H1 (cell line): ENCODE data around the gene GPR155. TPM values are rescaled to one million over a fixed set of nuclear protein-coding genes. Genes with fewer than 3 reads are reported as not detected.

Experiments used
- CTCF ChIA-PET: fragments of 300-600 bp; sonication (Branson Sonifier 250); formaldehyde crosslinking; loops from one replicate; lab custom pipeline; 2021; ENCODE audit not compliant: partially characterized antibody; lab: Charles Lee
- POLR2A ChIA-PET: fragments of 300-600 bp; sonication (Branson Sonifier 250); formaldehyde crosslinking; loops from one replicate; lab custom pipeline; 2021; ENCODE audit warnings: inconsistent platforms; ENCODE audit not compliant: partially characterized antibody; lab: Charles Lee
- DNase-seq, 2 experiments: peaks; one replicate each; pipeline versions ENCODE4 v3.0.0 to v3.0.0-alpha.2; 2010 to 2022; ENCODE audit warnings: low spot score in 2 of 2, low read depth in 1 of 2, mixed read lengths in 1 of 2
- FAIRE-seq: peaks from 2 replicates; lab custom pipeline; 2011; peaks lifted over from hg19 to GRCh38; lab: Jason Lieb, UNC
- H2AFZ ChIP-seq: 2 replicates; pipeline ENCODE4 v1.8.1; 2012; ENCODE audit warnings: low read length, inconsistent platforms
- H2AK5ac ChIP-seq: 2 replicates; pipeline ENCODE4 v1.6.1; 2013; ENCODE audit warnings: low read depth, low read length
- H2BK120ac ChIP-seq: replicated peaks from 2 replicates; pipeline ENCODE3; 2013; ENCODE audit warnings: low read depth, low read length, inconsistent platforms
- H2BK12ac ChIP-seq: 2 replicates; pipeline ENCODE4 v1.6.1; 2013; ENCODE audit warnings: low read depth, low read length
- H2BK15ac ChIP-seq: 2 replicates; pipeline ENCODE4 v1.6.1; 2013; ENCODE audit warnings: low read length
- H2BK20ac ChIP-seq: 2 replicates; pipeline ENCODE4 v1.6.1; 2013; ENCODE audit warnings: low read length
- H2BK5ac ChIP-seq: 2 replicates; pipeline ENCODE4 v1.6.1; 2013; ENCODE audit warnings: low read depth, low read length
- H3K14ac ChIP-seq: 2 replicates; pipeline ENCODE4 v1.6.1; 2013; ENCODE audit warnings: inconsistent platforms; ENCODE audit not compliant: insufficient read length
- H3K18ac ChIP-seq: 2 replicates; pipeline ENCODE4 v1.6.1; 2013; ENCODE audit warnings: low read length; ENCODE audit errors: extremely low read depth
- H3K23ac ChIP-seq: 2 replicates; pipeline ENCODE4 v1.6.1; 2013; ENCODE audit warnings: inconsistent platforms; ENCODE audit not compliant: insufficient read length
- H3K23me2 ChIP-seq: 2 replicates; pipeline ENCODE4 v1.6.1; 2013; ENCODE audit warnings: low read depth, low read length
- H3K27ac ChIP-seq: 2 replicates; pipeline ENCODE4 v1.6.1; 2011; ENCODE audit warnings: low read depth, low read length, inconsistent platforms
- H3K27me3 ChIP-seq, 4 experiments: replicated peaks in 1 of 4; 1 replicate in 1 of 4; 2 replicates in 3 of 4; pipeline versions ENCODE4 v1.6.1 to v1.8.1; 2011 to 2013; ENCODE audit warnings: low read length in 3 of 4, mild to moderate bottlenecking in 3 of 4, inconsistent platforms in 2 of 4, mixed read lengths in 2 of 4, moderate library complexity in 1 of 4; ENCODE audit not compliant: control insufficient read depth in 3 of 4, insufficient read depth in 3 of 4; ENCODE audit errors: extremely low read depth in 1 of 4
- H3K36me3 ChIP-seq, 4 experiments: 2 replicates each; pipeline versions ENCODE4 v1.6.1 to v1.8.1; 2011 to 2013; ENCODE audit warnings: mild to moderate bottlenecking in 4 of 4, low read length in 3 of 4, moderate library complexity in 2 of 4, control low read depth in 1 of 4, inconsistent platforms in 1 of 4; ENCODE audit not compliant: insufficient read depth in 4 of 4, control insufficient read depth in 2 of 4
- H3K4ac ChIP-seq: replicated peaks from 2 replicates; pipeline ENCODE3; 2013; ENCODE audit warnings: low read length, low read depth, mixed read lengths, inconsistent platforms; ENCODE audit not compliant: insufficient read length
- H3K4me1 ChIP-seq, 4 experiments: replicated peaks in 1 of 4; 1 replicate in 1 of 4; 2 replicates in 3 of 4; pipeline versions ENCODE4 v1.6.1 to v1.8.1; 2011 to 2013; ENCODE audit warnings: low read length in 3 of 4, inconsistent platforms in 2 of 4, mixed read lengths in 1 of 4; ENCODE audit not compliant: insufficient read depth in 4 of 4, control insufficient read depth in 3 of 4
- H3K4me2 ChIP-seq, 2 experiments: 2 replicates each; pipeline versions ENCODE4 v1.6.1 to v1.8.1; 2011 to 2013; ENCODE audit warnings: low read depth in 2 of 2, low read length in 2 of 2, control low read depth in 1 of 2, inconsistent platforms in 1 of 2, mild to moderate bottlenecking in 1 of 2; ENCODE audit not compliant: insufficient read depth in 1 of 2
- H3K4me3 ChIP-seq, 4 experiments: fragments of 200-600, 300-600 bp in 1 of 4; sonication (generic), shearing (Covaris generic), sonication (Bioruptor Twin) in 1 of 4; 2 replicates each; pipeline versions ENCODE4 v1.5.1 to v1.8.1; 2011 to 2016; ENCODE audit warnings: low read length in 4 of 4, low read depth in 3 of 4, control low read depth in 2 of 4, inconsistent platforms in 2 of 4, mild to moderate bottlenecking in 2 of 4, mixed read lengths in 1 of 4, moderate library complexity in 1 of 4; ENCODE audit not compliant: insufficient read depth in 2 of 4; ENCODE audit errors: extremely low read depth in 1 of 4
- H3K56ac ChIP-seq: replicated peaks from 2 replicates; pipeline ENCODE3; 2013; ENCODE audit warnings: low read depth, mild to moderate bottlenecking, mixed read lengths, low read length, inconsistent platforms; ENCODE audit not compliant: insufficient read length
- H3K79me1 ChIP-seq: 2 replicates; pipeline ENCODE4 v1.6.1; 2013; ENCODE audit warnings: low read depth, low read length, control low read depth
- H3K79me2 ChIP-seq, 2 experiments: 2 replicates each; pipeline versions ENCODE4 v1.6.1 to v1.8.1; 2012 to 2013; ENCODE audit warnings: low read length in 2 of 2, mild to moderate bottlenecking in 2 of 2, inconsistent platforms in 1 of 2; ENCODE audit not compliant: insufficient read depth in 2 of 2, control insufficient read depth in 1 of 2
- H3K9ac ChIP-seq, 4 experiments: replicated peaks in 1 of 4; 1 replicate in 1 of 4; 2 replicates in 3 of 4; pipeline versions ENCODE4 v1.6.1 to v1.8.1; 2011 to 2013; ENCODE audit warnings: low read depth in 3 of 4, low read length in 3 of 4, control low read depth in 2 of 4, mild to moderate bottlenecking in 2 of 4, moderate library complexity in 2 of 4, inconsistent platforms in 1 of 4; ENCODE audit errors: extremely low read depth in 1 of 4
- H3K9me3 ChIP-seq, 2 experiments: 2 replicates each; pipeline versions ENCODE4 v1.6.1 to v1.8.1; 2012 to 2013; ENCODE audit warnings: mild to moderate bottlenecking in 2 of 2, moderate library complexity in 2 of 2, control low read depth in 1 of 2, inconsistent platforms in 1 of 2, low read depth in 1 of 2, low read length in 1 of 2, mixed read lengths in 1 of 2; ENCODE audit not compliant: insufficient read depth in 2 of 2
- H4K20me1 ChIP-seq, 2 experiments: replicated peaks in 1 of 2; 2 replicates each; pipeline versions ENCODE3 to v1.8.1; 2011 to 2013; ENCODE audit warnings: inconsistent platforms in 2 of 2, low read length in 2 of 2, mild to moderate bottlenecking in 1 of 2; ENCODE audit not compliant: insufficient read depth in 2 of 2, control insufficient read depth in 1 of 2
- H4K5ac ChIP-seq: 2 replicates; pipeline ENCODE4 v1.6.1; 2013; ENCODE audit warnings: low read length, low read depth, mixed read lengths, inconsistent platforms; ENCODE audit not compliant: insufficient read length
- H4K8ac ChIP-seq: 2 replicates; pipeline ENCODE4 v1.8.0; 2013; ENCODE audit warnings: mild to moderate bottlenecking, moderate library complexity, low read length, inconsistent platforms; ENCODE audit not compliant: insufficient read depth; ENCODE audit errors: extremely low read depth
- H4K91ac ChIP-seq: replicated peaks from 2 replicates; pipeline ENCODE3; 2013; ENCODE audit warnings: low read length, mixed read lengths, inconsistent platforms; ENCODE audit not compliant: insufficient read length
- CBX8 ChIP-seq: fragments of 300-800, 300-1000 bp; sonication (generic); IDR thresholded peaks from 2 replicates; pipeline ENCODE4 v1.7.1; 2016; ENCODE audit warnings: low read depth, low read length, borderline replicate concordance
- NANOG ChIP-seq: IDR thresholded peaks from 2 replicates; pipeline ENCODE4 v1.6.1; 2011; ENCODE audit warnings: low read length, low read depth, mild to moderate bottlenecking, inconsistent platforms; ENCODE audit not compliant: insufficient read depth, poor library complexity, severe bottlenecking
- RXRA ChIP-seq: IDR thresholded peaks from 2 replicates; pipeline ENCODE4 v1.6.1; 2011; ENCODE audit warnings: low read depth, mild to moderate bottlenecking, low read length, moderate library complexity; ENCODE audit not compliant: insufficient read depth
- WGBS, 2 experiments: shearing (Covaris generic) in 1 of 2; methylation state at CpG; one replicate each; pipeline versions ENCODE4 v1.1.6 to v1.1.7; 2013 to 2015; ENCODE audit warnings: low lambda C conversion rate in 2 of 2, mixed read lengths in 2 of 2, inconsistent platforms in 1 of 2, low coverage in 1 of 2, missing lambda C conversion rate in 1 of 2; ENCODE audit not compliant: insufficient replicate concordance in 2 of 2, insufficient coverage in 1 of 2, insufficient read length in 1 of 2; ENCODE audit errors: extremely low coverage in 1 of 2, missing lambda C conversion rate in 1 of 2; 5-methylcytosine and 5-hydroxymethylcytosine counted together
- polyA plus RNA-seq, 7 experiments: library from polyadenylated mRNA; depleted of rRNA in 3 of 7; stranded (reverse) in 5 of 7; unstranded in 2 of 7; fragments of >200 nt in 5 of 7; fragments of 200-250 nt in 2 of 7; gene quantifications; 1 replicate in 5 of 7; 2 replicates in 1 of 7; 4 replicates in 1 of 7; pipeline versions ENCODE4 v1.2.1 to v1.2.3, GENCODE V29; 2011 to 2013; ENCODE audit warnings: missing spikeins in 2 of 7, mixed read lengths in 2 of 7
- total RNA-seq: library from RNA; stranded (reverse); fragmentation: NEBNext Ultra II Directional; extraction: Animal tissue kit (Norgen Biotek cat#: 25700); gene quantifications from 2 replicates; pipeline ENCODE4 v1.2.1, GENCODE V29; 2021
- TF ChIP-seq, protein P1 (sequence below): IDR thresholded peaks from 2 replicates; pipeline ENCODE4 v1.6.1; 2011; ENCODE audit warnings: low read length, improper control_type of control experiment
- TF ChIP-seq, protein P2 (sequence below): IDR thresholded peaks from 2 replicates; pipeline ENCODE4 v1.6.1; 2011; ENCODE audit warnings: low read depth, mild to moderate bottlenecking, low read length; ENCODE audit not compliant: insufficient read depth

GPR155 gene
- total and polyA plus RNA-seq, 2 of the 8 experiments (the other 6 are each of a cell fraction or from before 2014, with no cell fraction given) = 0.26 to 2.1 TPM

GRCh38 chr2:174487820-174488162 lies 962 bp upstream of the GPR155 start:
- Histone ChIP-seq H3K27me3 (peaks cover 0 to 18% (median 9%) of the 10 kb centered on the region in 4 experiments; a peak in 6 of 7 replicates), H2AFZ (no peak overlapping the region), H3K79me2 (no peaks in the 10 kb centered on the region), H4K20me1 (no peaks in the 10 kb centered on the region), H4K91ac (no peak overlapping the region), H3K4me3 (peak overlapping the region in 1 of 4 experiments; percentile 89; a peak in 3 of 8 replicates), H2BK12ac (no peak overlapping the region), H4K8ac (no peak overlapping the region), H3K79me1 (no peaks in the 10 kb centered on the region), H2BK120ac (no peak overlapping the region), H3K4ac (no peak overlapping the region), H3K23ac (no peak overlapping the region), H4K5ac (no peak overlapping the region), H3K9me3 (no peaks in the 10 kb centered on the region), H3K27ac (no peak overlapping the region), H2BK20ac (no peak overlapping the region), H3K4me2 (peak overlapping the region; percentile 88 to 92; a peak in 2 of 4 replicates), H3K4me1 (no peaks in the 10 kb centered on the region; a peak in 5 of 7 replicates), H3K14ac (no peak overlapping the region), H2AK5ac (no peak overlapping the region), H3K18ac (no peak overlapping the region), H3K36me3 (no peaks in the 10 kb centered on the region), H2BK15ac (no peak overlapping the region), H3K9ac (no peak overlapping the region), H3K23me2 (peaks cover 11% of the 10 kb centered on the region; the same call in 1 of the 2 replicates), H2BK5ac (no peak overlapping the region), H3K56ac (no peak overlapping the region)
- TF ChIP-seq CBX8 (no peak), NANOG (no peak), RXRA (no peak)
- TF ChIP-seq, protein P1, sequence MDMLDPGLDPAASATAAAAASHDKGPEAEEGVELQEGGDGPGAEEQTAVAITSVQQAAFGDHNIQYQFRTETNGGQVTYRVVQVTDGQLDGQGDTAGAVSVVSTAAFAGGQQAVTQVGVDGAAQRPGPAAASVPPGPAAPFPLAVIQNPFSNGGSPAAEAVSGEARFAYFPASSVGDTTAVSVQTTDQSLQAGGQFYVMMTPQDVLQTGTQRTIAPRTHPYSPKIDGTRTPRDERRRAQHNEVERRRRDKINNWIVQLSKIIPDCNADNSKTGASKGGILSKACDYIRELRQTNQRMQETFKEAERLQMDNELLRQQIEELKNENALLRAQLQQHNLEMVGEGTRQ = no peak
- TF ChIP-seq, protein P2, sequence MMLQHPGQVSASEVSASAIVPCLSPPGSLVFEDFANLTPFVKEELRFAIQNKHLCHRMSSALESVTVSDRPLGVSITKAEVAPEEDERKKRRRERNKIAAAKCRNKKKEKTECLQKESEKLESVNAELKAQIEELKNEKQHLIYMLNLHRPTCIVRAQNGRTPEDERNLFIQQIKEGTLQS = no peak
- WGBS, 2 experiments = 94% methylated on average over 8 of the region's 8 CpGs; no CpG with 5 or more reads in 1 of the 2 experiments
- ChIA-PET POLR2A (interaction anchor here (2.0 kb wide), 1 partner anchor 12 kb away, joined by 6 read pairs; no protein-coding TSS in a partner anchor), CTCF (interaction anchor here (1.5 to 2.2 kb wide), 2 partner anchors 25 to 59 kb away, joined by 7 to 8 read pairs; no protein-coding TSS in a partner anchor)
- FAIRE-seq (no peak), DNase-seq (no peak)
